ENCODE data around the gene MICAL1. TPM values are rescaled to one million over a fixed set of nuclear protein-coding genes. Genes with fewer than 3 reads are reported as not detected.

MICAL1 gene
- total and polyA plus RNA-seq, 10 of the 15 experiments (the other 5 are each of a cell fraction or from before 2014, with no cell fraction given) = 0.32 to 71.6 (median 45.3) TPM

GRCh38 chr6:109490713-109491112, 35.1 kb upstream of the MICAL1 start:
- H3K4me1 ChIP-seq (ENCODE audit: control insufficient read depth, insufficient read depth, low read length) = no peaks in the 10 kb centered on the region
- FAIRE-seq (no peak), ATAC-seq (peak; percentile 50), DNase-seq (ENCODE audit: low read depth, low spot score) (no peak)
- 48% methylated on average over 2 of the region's 2 CpGs for WGBS (ENCODE audit: insufficient coverage, insufficient replicate concordance, low lambda C conversion rate, missing lambda C conversion rate)
- no TSS peak for BruUV-seq (replicated peaks)
- TF ChIP-seq JUND (IDR thresholded peaks at IDR 0.05; ENCODE audit: low read depth, low read length) (no peak), CREB1 (IDR thresholded peaks at IDR 0.05; ENCODE audit: low read depth) (no peak), NBN (IDR thresholded peaks at IDR 0.05) (no peak), WRNIP1 (IDR thresholded peaks at IDR 0.05; ENCODE audit: borderline replicate concordance, low read depth, low read length) (no peak), FOXK2 (IDR thresholded peaks at IDR 0.05) (no peak), FOXM1 (IDR thresholded peaks at IDR 0.05; ENCODE audit: low read depth, low read length) (no peak), ESRRA (IDR thresholded peaks at IDR 0.05; ENCODE audit: low read length) (no peak), IKZF1 (conservative IDR thresholded peaks at IDR 0.05) (no peak), E2F4 (IDR thresholded peaks at IDR 0.05; ENCODE audit: low read depth, low read length) (no peak), RUNX3 (IDR thresholded peaks at IDR 0.05; ENCODE audit: low read length) (no peak), GABPA (IDR thresholded peaks at IDR 0.05; ENCODE audit: low read depth) (no peak), CBX5 (IDR thresholded peaks at IDR 0.05; ENCODE audit: low read depth) (no peak), MEF2B (IDR thresholded peaks at IDR 0.05; ENCODE audit: partially characterized antibody, poor library complexity, severe bottlenecking) (no peak)
- no peaks in the 10 kb centered on the region for H3K79me2 ChIP-seq (ENCODE audit: control insufficient read depth, insufficient read depth, low read length)
- H3K9me3 ChIP-seq (replicated peaks; ENCODE audit: control insufficient read depth, insufficient read depth, low read length) = no peaks in the 10 kb centered on the region
- ChIA-PET SMC1A (ENCODE audit: uncharacterized antibody, unreplicated experiment) (interaction anchor here (1.1 to 2.5 kb wide), 7 partner anchors 11 to 203 kb away, joined by 3 to 12 read pairs (median 5); partner anchors contain the start of genes MICAL1, PPIL6 and SMPD2), RAD21 (ENCODE audit: unreplicated experiment) (interaction anchor here (0.7 to 2.0 kb wide), 11 partner anchors 8 to 1042 kb away, joined by 3 to 7 read pairs (median 4); partner anchors contain the start of genes AK9 and FIG4), POLR2A (interaction anchor here (0.7 to 1.7 kb wide), 3 partner anchors 49 to 840 kb away, joined by 3 to 10 read pairs (median 5); no protein-coding TSS in a partner anchor), CTCF (interaction anchor here (0.6 to 1.3 kb wide), 3 partner anchors 206 to 1009 kb away, joined by 3 to 5 read pairs (median 4); no protein-coding TSS in a partner anchor)
- H3K36me3 ChIP-seq (ENCODE audit: control insufficient read depth in 2 of 2, insufficient read depth in 2 of 2, low read length in 1 of 2) = no peaks in the 10 kb centered on the region
- intact Hi-C loops (cut with micrococcal nuclease; ENCODE audit: unreplicated experiment) = no loop called here
- in situ Hi-C loops (cut with MboI) = no loop called here
- H4K20me1 ChIP-seq (ENCODE audit: control insufficient read depth, insufficient read depth) = no peaks in the 10 kb centered on the region
- H3K9ac ChIP-seq (ENCODE audit: control insufficient read depth, insufficient read depth, low read length) = no peak overlapping the region
- H3K4me3 ChIP-seq = no peak overlapping the region
- no peak overlapping the region for H3K27ac ChIP-seq (ENCODE audit: control insufficient read depth, insufficient read depth)
- H3K4me2 ChIP-seq (ENCODE audit: control insufficient read depth, insufficient read depth) = no peak overlapping the region
- H3K27me3 ChIP-seq (replicated peaks in 1 of 2; ENCODE audit: control insufficient read depth in 2 of 2, insufficient read depth in 2 of 2, low read length in 1 of 2) = no peaks in the 10 kb centered on the region; a peak in 1 of 4 replicates
- H2AFZ ChIP-seq (ENCODE audit: control insufficient read depth, low read depth, low read length) = no peak overlapping the region; the same call in 1 of the 2 replicates

All from GM12878 (cell line).